Measurements from ENCODE around the gene STIMATE. TPM values are rescaled to one million over a fixed set of nuclear protein-coding genes. Genes with fewer than 3 reads are reported as not detected.

The STIMATE gene
- 11.2 and 12.4 TPM in 2 replicates for total RNA-seq

DNA sequence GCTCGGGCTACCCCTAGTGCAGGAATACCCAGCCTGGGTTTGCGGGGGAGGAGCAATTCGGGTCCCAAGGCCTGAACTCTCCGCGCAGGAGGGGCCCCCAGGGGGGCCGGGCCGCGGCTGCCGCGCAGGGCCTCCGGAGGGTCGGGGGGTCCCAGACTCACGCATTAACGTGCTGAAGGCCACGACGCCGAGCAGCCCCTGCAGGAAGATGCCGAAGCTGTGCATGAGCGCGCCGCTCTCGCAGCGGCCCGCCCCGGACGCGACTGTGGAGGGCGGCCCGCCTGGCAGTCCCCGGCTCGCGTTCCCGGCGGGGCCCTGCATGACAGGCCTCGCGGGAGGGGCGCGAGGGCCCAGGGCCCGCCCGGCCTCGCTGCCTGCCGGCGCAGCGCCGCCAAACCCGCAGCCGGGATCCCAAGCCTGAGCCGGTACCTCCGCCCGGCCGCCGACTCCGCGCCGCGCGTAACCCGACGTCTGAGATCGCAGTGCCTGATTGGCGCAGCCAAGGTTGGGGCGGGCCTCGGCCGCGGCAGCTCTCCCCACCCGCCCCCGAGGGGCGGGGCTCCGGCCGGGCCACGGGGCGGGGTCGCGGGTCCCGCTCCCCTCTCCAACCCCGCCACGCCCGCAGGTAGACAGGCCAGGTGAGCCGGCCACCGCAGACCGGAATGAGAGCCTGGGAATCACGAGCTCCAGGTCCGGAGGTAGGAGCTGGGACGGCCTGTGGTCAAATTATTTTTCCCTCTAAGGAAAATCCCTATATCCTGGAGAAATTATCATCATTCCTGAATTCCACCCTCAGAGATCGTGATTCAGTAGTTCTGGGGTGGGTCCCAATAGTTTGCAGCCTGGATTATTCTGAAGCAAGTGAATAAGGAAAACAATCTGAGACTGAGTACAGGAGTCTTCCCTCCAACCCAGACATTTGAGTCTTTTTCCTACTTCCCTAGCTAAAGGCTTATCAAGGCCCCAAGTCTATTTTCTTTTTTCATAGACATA is at the start of gene STIMATE:
Gene STIMATE, minus strand, starts transcription at position 419 of the 993 bp plus-strand sequence. Its CDS starts 98 bp downstream, at position 321.

GRCh38 chr3:52834871-52835501 is 62.4 kb downstream of the STIMATE start, which contains the start of gene MUSTN1:
Gene MUSTN1 (minus strand): TSS chr3:52835019. CDS start chr3:52834948, 71 bp downstream.

GRCh38 chr3:52830535-52831258 is 66.7 kb downstream of the STIMATE start, which contains the start of gene ITIH4:
Gene ITIH4 (minus strand): TSS chr3:52830672. CDS start chr3:52830642, 30 bp downstream.

DNA sequence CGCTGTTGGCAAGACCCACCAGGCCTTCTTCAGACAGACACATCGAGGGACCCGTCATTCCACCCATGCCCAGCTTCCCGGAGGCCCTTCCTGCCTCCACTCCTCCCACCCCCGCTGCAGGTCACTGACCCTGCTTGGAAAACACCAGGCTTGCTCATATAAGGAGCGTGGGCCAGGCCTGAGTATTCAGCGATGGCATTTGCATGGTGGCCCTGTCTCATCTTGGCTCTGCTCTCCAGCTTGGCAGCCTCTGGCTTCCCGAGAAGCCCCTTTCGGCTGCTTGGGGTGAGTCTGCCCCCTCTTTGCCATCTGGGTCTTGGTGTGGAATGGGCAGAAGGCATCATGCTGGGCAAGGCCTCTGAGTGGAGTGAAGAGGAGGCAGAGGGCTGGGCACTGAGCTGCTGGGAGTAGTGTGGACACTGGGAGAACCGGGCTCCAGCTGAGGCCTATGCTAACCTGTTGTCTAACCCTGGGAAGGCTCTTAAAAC is 102.7 kb downstream of the STIMATE start, which contains the start of gene ITIH3:
Gene ITIH3, plus strand, starts transcription at position 185 of the 488 bp plus-strand sequence. Its CDS starts 8 bp downstream, at position 193.

Other genes starting within 250 kb of the STIMATE start
- gene PBRM1, start 211.6 kb downstream of the STIMATE start, total RNA-seq, result 50.8 and 60.8 TPM in 2 replicates
- gene GNL3, start 211.5 kb downstream of the STIMATE start, total RNA-seq, result 121 and 123 TPM in 2 replicates
- 60.3 and 96.1 TPM in 2 replicates for gene GLT8D1, start 191.8 kb downstream of the STIMATE start, total RNA-seq
- 34.4 and 36.6 TPM in 2 replicates for gene SPCS1, start 191.4 kb downstream of the STIMATE start, total RNA-seq
- 14.8 and 18.7 TPM in 2 replicates for gene NEK4, start 126.6 kb downstream of the STIMATE start, total RNA-seq
- not detected in 2 replicates for gene ITIH1, start 119.9 kb downstream of the STIMATE start, total RNA-seq
- 0.09 TPM in 1 of 2 replicates, not detected in the other for gene ITIH3, start 102.8 kb downstream of the STIMATE start, total RNA-seq
- 0.38 and 0.72 TPM in 2 replicates for gene ITIH4, start 66.9 kb downstream of the STIMATE start, total RNA-seq
- gene MUSTN1, start 62.5 kb downstream of the STIMATE start, total RNA-seq, result not detected in 2 replicates
- 2.2 and 2.8 TPM in 2 replicates for gene SFMBT1, start 148.5 kb upstream of the STIMATE start, total RNA-seq
- 13.9 and 17.1 TPM in 2 replicates for gene RFT1, start 232.9 kb upstream of the STIMATE start, total RNA-seq

All from endothelial cell of coronary artery (primary cell).